Neuronal stem cell (in vitro differentiated cells): ENCODE measurements around the gene ANKRD60.

Experiments used
- DNase-seq: peaks from one replicate; pipeline ENCODE4 v3.0.0-alpha.2; 2013; ENCODE audit warnings: low spot score
- H2AFZ ChIP-seq: one replicate; pipeline ENCODE4 v1.6.1; 2013; ENCODE audit warnings: mild to moderate bottlenecking, low read length, inconsistent platforms
- H2AK5ac ChIP-seq: 2 replicates; pipeline ENCODE4 v1.6.1; 2013; ENCODE audit warnings: low read depth, mild to moderate bottlenecking, inconsistent platforms, low read length, moderate library complexity, mixed read lengths
- H2BK120ac ChIP-seq: 2 replicates; pipeline ENCODE4 v1.6.1; 2013; ENCODE audit warnings: low read depth, mild to moderate bottlenecking, inconsistent platforms, low read length, moderate library complexity, mixed read lengths
- H2BK12ac ChIP-seq: one replicate; pipeline ENCODE4 v1.6.1; 2013; ENCODE audit warnings: low read length, inconsistent platforms
- H2BK15ac ChIP-seq: 2 replicates; pipeline ENCODE4 v1.6.1; 2013; ENCODE audit warnings: mild to moderate bottlenecking, low read length, inconsistent platforms, mixed read lengths
- H2BK5ac ChIP-seq: one replicate; pipeline ENCODE4 v1.6.1; 2013; ENCODE audit warnings: inconsistent platforms, mild to moderate bottlenecking, low read length, moderate library complexity
- H3K14ac ChIP-seq: one replicate; pipeline ENCODE4 v1.6.1; 2013; ENCODE audit warnings: low read length, inconsistent platforms
- H3K18ac ChIP-seq: 2 replicates; pipeline ENCODE4 v1.6.1; 2013; ENCODE audit warnings: low read length, inconsistent platforms
- H3K23ac ChIP-seq: 2 replicates; pipeline ENCODE4 v1.6.1; 2013; ENCODE audit warnings: low read depth, mild to moderate bottlenecking, mixed read lengths, low read length, inconsistent platforms; ENCODE audit not compliant: poor library complexity
- H3K27ac ChIP-seq: replicated peaks from 3 replicates; pipeline ENCODE4 v1.5.1; 2013; ENCODE audit warnings: low read length, inconsistent platforms
- H3K27me3 ChIP-seq, 3 experiments: 2 replicates each; pipeline ENCODE4 v1.6.1; 2013; ENCODE audit warnings: low read length in 3 of 3, mild to moderate bottlenecking in 2 of 3, inconsistent platforms in 1 of 3, low read depth in 1 of 3, mixed read lengths in 1 of 3, moderate library complexity in 1 of 3; ENCODE audit not compliant: control insufficient read depth in 3 of 3, insufficient read depth in 3 of 3
- H3K36me3 ChIP-seq, 2 donors: replicated peaks in 1 of 2; 2 replicates each; pipeline ENCODE4 v1.6.1; 2013; ENCODE audit warnings: low read length in 2 of 2; ENCODE audit not compliant: control insufficient read depth in 2 of 2, insufficient read depth in 2 of 2
- H3K4ac ChIP-seq: 2 replicates; pipeline ENCODE4 v1.6.1; 2013; ENCODE audit warnings: inconsistent platforms, mild to moderate bottlenecking, low read length, moderate library complexity
- H3K4me1 ChIP-seq, 2 donors: 1 replicate in 1 of 2; 2 replicates in 1 of 2; pipeline ENCODE4 v1.6.1; 2013; ENCODE audit warnings: low read length in 2 of 2, low read depth in 1 of 2; ENCODE audit not compliant: control insufficient read depth in 2 of 2, insufficient read depth in 1 of 2
- H3K4me2 ChIP-seq: one replicate; pipeline ENCODE4 v1.6.1; 2013; ENCODE audit warnings: mild to moderate bottlenecking, low read length, inconsistent platforms; ENCODE audit not compliant: insufficient read depth, poor library complexity, severe bottlenecking
- H3K4me3 ChIP-seq, 2 donors: 2 replicates each; pipeline ENCODE4 v1.5.1; 2013; ENCODE audit warnings: low read length in 2 of 2, mild to moderate bottlenecking in 2 of 2, inconsistent platforms in 1 of 2, moderate library complexity in 1 of 2
- H3K79me1 ChIP-seq: one replicate; pipeline ENCODE4 v1.6.1; 2013; ENCODE audit warnings: low read depth, mild to moderate bottlenecking, inconsistent platforms, low read length, moderate library complexity
- H3K9ac ChIP-seq: one replicate; pipeline ENCODE4 v1.6.1; 2013; ENCODE audit warnings: mild to moderate bottlenecking, low read depth, low read length, inconsistent platforms; ENCODE audit not compliant: poor library complexity
- H3K9me3 ChIP-seq, 2 donors: replicated peaks in 1 of 2; 2 replicates each; pipeline versions ENCODE3 to v1.6.1; 2013; ENCODE audit warnings: low read length in 2 of 2, mild to moderate bottlenecking in 2 of 2, inconsistent platforms in 1 of 2, low read depth in 1 of 2, mixed read lengths in 1 of 2, moderate library complexity in 1 of 2; ENCODE audit not compliant: control insufficient read depth in 2 of 2, insufficient read depth in 1 of 2
- H4K8ac ChIP-seq: one replicate; pipeline ENCODE4 v1.6.1; 2013; ENCODE audit warnings: low read depth, mild to moderate bottlenecking, inconsistent platforms, low read length, moderate library complexity
- H4K91ac ChIP-seq: one replicate; pipeline ENCODE4 v1.6.1; 2013; ENCODE audit warnings: low read length, low read depth, mild to moderate bottlenecking, inconsistent platforms; ENCODE audit not compliant: poor library complexity
- WGBS, 2 donors: extraction: QIAGEN DNeasy Blood & Tissue Kit; methylation state at CpG; one replicate each; pipeline ENCODE4 v1.1.7; 2013; ENCODE audit warnings: missing lambda C conversion rate in 2 of 2, mixed read lengths in 1 of 2; ENCODE audit not compliant: insufficient read length in 2 of 2, insufficient replicate concordance in 1 of 2; ENCODE audit errors: extremely low coverage in 2 of 2; 5-methylcytosine and 5-hydroxymethylcytosine counted together

Gene ANKRD60

GRCh38 chr20:58251348-58251978 is 23.0 kb upstream of the ANKRD60 start:
- no peaks in the 10 kb centered on the region for H3K9me3 ChIP-seq
- no peak overlapping the region for H4K8ac ChIP-seq
- H2BK12ac ChIP-seq = no peak overlapping the region
- H3K4me3 ChIP-seq = no peak overlapping the region
- no peak overlapping the region for H3K23ac ChIP-seq
- no peak overlapping the region for H2AFZ ChIP-seq
- H3K4me2 ChIP-seq = no peak overlapping the region
- no peaks in the 10 kb centered on the region for H3K4me1 ChIP-seq
- no CpG with 5 or more reads among the region's 8 CpGs for WGBS, 2 donors
- no peak overlapping the region for H2BK120ac ChIP-seq
- no peak overlapping the region for H3K14ac ChIP-seq
- no peaks in the 10 kb centered on the region for H3K27me3 ChIP-seq
- H3K36me3 ChIP-seq = peaks cover 0 to 3% of the 10 kb centered on the region in 2 donors
- H2AK5ac ChIP-seq = no peak overlapping the region
- H2BK5ac ChIP-seq = no peak overlapping the region
- H3K18ac ChIP-seq = no peak overlapping the region
- no peak overlapping the region for H3K4ac ChIP-seq
- no peak overlapping the region for H4K91ac ChIP-seq
- no peak for DNase-seq
- no peak overlapping the region for H3K9ac ChIP-seq
- H3K79me1 ChIP-seq = no peaks in the 10 kb centered on the region
- H3K27ac ChIP-seq = no peak overlapping the region
- no peak overlapping the region for H2BK15ac ChIP-seq

DNA sequence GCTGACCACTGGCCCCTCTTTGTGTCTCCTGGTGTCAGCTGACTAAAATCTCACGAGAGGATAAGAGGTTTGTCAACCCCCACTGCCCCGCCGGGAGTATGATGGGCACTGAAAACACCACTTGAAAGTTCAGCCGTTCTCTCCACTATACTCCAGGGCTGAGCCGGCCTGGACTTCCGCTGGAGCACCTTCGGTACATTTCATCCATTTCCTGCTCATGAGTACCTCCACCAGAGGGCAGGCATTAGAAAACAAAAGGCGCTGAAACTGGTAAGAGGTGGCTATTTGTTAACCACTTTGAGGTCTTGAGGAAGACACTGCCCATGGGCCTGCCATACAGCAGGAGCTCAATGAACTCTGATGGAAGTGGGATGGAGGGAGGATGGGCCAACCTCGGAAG is 17.9 kb upstream of the ANKRD60 start:
- no peaks in the 10 kb centered on the region for H3K79me1 ChIP-seq
- H2BK5ac ChIP-seq = no peak overlapping the region
- no peak overlapping the region for H3K27ac ChIP-seq
- no peaks in the 10 kb centered on the region for H3K9me3 ChIP-seq
- H4K91ac ChIP-seq = no peak overlapping the region
- H2BK15ac ChIP-seq = no peak overlapping the region
- H3K27me3 ChIP-seq = no peaks in the 10 kb centered on the region
- no peak overlapping the region for H2BK120ac ChIP-seq
- no peak for DNase-seq
- no peak overlapping the region for H3K14ac ChIP-seq
- no peak overlapping the region for H3K23ac ChIP-seq
- no peaks in the 10 kb centered on the region for H3K4me1 ChIP-seq
- H2AFZ ChIP-seq = no peak overlapping the region
- H3K9ac ChIP-seq = no peak overlapping the region
- H3K4me3 ChIP-seq = no peak overlapping the region
- H3K4me2 ChIP-seq = no peak overlapping the region
- no CpG with 5 or more reads among the region's 9 CpGs for WGBS, 2 donors
- H3K36me3 ChIP-seq = peaks cover 0 to 21% of the 10 kb centered on the region in 2 donors
- no peak overlapping the region for H4K8ac ChIP-seq
- H3K4ac ChIP-seq = no peak overlapping the region
- H2BK12ac ChIP-seq = no peak overlapping the region
- no peak overlapping the region for H2AK5ac ChIP-seq
- no peak overlapping the region for H3K18ac ChIP-seq

DNA sequence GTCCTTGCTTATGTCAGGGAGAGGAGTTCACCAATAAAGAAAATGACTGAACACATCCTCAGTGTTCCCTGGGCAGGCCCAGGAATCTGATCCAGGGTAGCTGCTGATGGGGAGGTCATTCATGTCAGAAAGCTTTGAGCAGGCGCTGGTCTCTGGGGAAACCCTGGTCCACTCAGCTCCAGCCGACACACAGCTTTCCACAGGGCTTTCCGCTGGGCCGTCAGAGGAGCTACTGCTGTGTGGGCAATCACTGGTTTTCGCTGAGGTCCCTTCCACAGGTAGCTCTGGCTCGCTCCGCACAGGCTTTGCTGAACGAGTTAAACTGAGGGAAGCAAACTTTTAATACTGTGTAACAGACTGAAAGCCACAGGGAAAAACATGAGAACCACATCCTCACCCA is 17.5 kb upstream of the ANKRD60 start:
- Histone ChIP-seq H3K36me3 (peaks cover 0 to 21% of the 10 kb centered on the region in 2 donors), H3K79me1 (no peaks in the 10 kb centered on the region), H3K9me3 (no peaks in the 10 kb centered on the region), H2BK120ac (no peak overlapping the region), H3K27me3 (no peaks in the 10 kb centered on the region), H3K23ac (no peak overlapping the region), H4K8ac (no peak overlapping the region), H3K4me2 (no peak overlapping the region), H3K14ac (no peak overlapping the region), H3K4ac (no peak overlapping the region), H3K9ac (no peak overlapping the region), H4K91ac (no peak overlapping the region), H2BK15ac (no peak overlapping the region), H3K4me3 (no peak overlapping the region), H3K18ac (no peak overlapping the region), H2BK12ac (no peak overlapping the region), H2BK5ac (no peak overlapping the region), H2AFZ (no peak overlapping the region), H2AK5ac (no peak overlapping the region), H3K27ac (no peak overlapping the region), H3K4me1 (no peaks in the 10 kb centered on the region)
- WGBS, 2 donors = no CpG with 5 or more reads among the region's 8 CpGs
- no peak for DNase-seq

DNA sequence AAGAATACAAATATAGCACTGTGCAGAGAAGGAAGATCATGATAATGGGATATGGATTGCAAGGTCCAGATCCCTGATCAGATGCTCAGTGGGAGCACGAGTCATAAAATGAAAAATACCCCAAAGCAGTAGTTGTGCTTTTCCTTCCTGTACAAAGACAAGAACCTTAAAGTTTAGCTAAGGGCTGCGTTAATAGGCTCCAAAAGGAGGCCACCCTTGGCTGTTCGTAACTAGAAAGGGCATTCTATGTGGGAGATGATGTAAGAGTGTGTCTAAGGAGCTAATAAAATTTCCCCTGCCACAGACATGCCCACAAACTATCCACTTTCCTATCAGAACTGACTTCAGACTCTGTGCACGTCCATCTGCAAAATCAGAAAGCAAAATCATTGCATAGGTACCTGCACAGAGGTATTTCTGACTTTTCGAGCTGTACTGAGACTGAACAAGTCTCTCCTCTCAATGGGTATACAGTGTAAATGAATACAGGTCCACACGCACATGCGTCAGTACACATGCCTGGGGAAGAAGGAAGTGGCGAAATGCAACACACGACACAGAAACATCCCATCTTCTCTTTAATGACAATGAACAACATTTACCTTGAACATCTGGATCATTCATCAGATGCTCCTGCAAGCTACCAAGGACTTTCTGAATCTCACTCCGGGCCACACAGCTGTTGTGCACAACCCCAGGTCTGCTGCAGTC is 16.9 kb upstream of the ANKRD60 start:
- Histone ChIP-seq H3K23ac (no peak overlapping the region), H3K9me3 (no peaks in the 10 kb centered on the region), H3K27me3 (no peaks in the 10 kb centered on the region), H3K27ac (no peak overlapping the region), H4K8ac (no peak overlapping the region), H2BK120ac (no peak overlapping the region), H3K18ac (no peak overlapping the region), H3K4ac (no peak overlapping the region), H2BK5ac (no peak overlapping the region), H3K36me3 (peaks cover 0 to 21% of the 10 kb centered on the region in 2 donors), H3K79me1 (no peaks in the 10 kb centered on the region), H4K91ac (no peak overlapping the region), H3K4me2 (no peak overlapping the region), H2BK15ac (no peak overlapping the region), H2AK5ac (no peak overlapping the region), H2BK12ac (no peak overlapping the region), H3K4me1 (no peaks in the 10 kb centered on the region), H3K9ac (no peak overlapping the region), H3K4me3 (no peak overlapping the region), H3K14ac (no peak overlapping the region), H2AFZ (no peak overlapping the region)
- DNase-seq = no peak
- no CpG with 5 or more reads among the region's 10 CpGs for WGBS, 2 donors
